GM12878 (cell line): ENCODE results near the gene SESN3. TPM values are rescaled to one million over a fixed set of nuclear protein-coding genes. Genes with fewer than 3 reads are reported as not detected.
A peak's percentile ranks its signal among the peaks of the same experiment; 100 is the strongest.

ENCODE experiments used
- ATAC-seq: fragments of 200-7000 bp; cut with Tn5 transposase; 3 replicates; pipeline ENCODE4 v1.9.1; 2020; ENCODE audit warnings: mild to moderate bottlenecking, moderate library complexity
- BruUV-seq: library from RNA; stranded (reverse); fragments of 400-500 nt; replicated peaks from 2 replicates; lab custom pipeline; 2021; lab: Mats Ljungman, UMichigan
- CTCF ChIA-PET: fragments of 300-600 bp; sonication (Branson Sonifier 250); formaldehyde crosslinking; extraction: SDS; loops from one replicate; lab custom pipeline; 2021; ENCODE audit warnings: inconsistent platforms; lab: Yijun Ruan, JAX
- POLR2A ChIA-PET: fragments of 350-600 bp; formaldehyde crosslinking; extraction: SDS; loops from one replicate; lab custom pipeline; 2021; ENCODE audit warnings: inconsistent platforms; lab: Charles Lee
- RAD21 ChIA-PET: fragments of 300-600 bp; sonication (Branson Sonifier 250); formaldehyde crosslinking; loops from one replicate; lab custom pipeline; 2023; ENCODE audit warnings: antibody characterized with exemption; ENCODE audit not compliant: unreplicated experiment; lab: Charles Lee
- SMC1A ChIA-PET: fragments of 300-600 bp; sonication (Branson Sonifier 250); formaldehyde crosslinking; loops from one replicate; lab custom pipeline; 2023; ENCODE audit not compliant: unreplicated experiment, uncharacterized antibody; lab: Charles Lee
- DNase-seq: peaks from one replicate; pipeline ENCODE4 v3.0.0-alpha.2; 2011; ENCODE audit warnings: low read depth, low spot score
- FAIRE-seq: peaks from 3 replicates; lab custom pipeline; 2011; peaks lifted over from hg19 to GRCh38; lab: Jason Lieb, UNC
- H2AFZ ChIP-seq: 2 replicates; pipeline ENCODE4 v1.6.0; 2011; ENCODE audit warnings: low read depth, low read length, control low read depth; ENCODE audit not compliant: control insufficient read depth
- H3K27ac ChIP-seq: 2 replicates; pipeline ENCODE4 v1.5.1; 2011; ENCODE audit warnings: control low read depth; ENCODE audit not compliant: control insufficient read depth, insufficient read depth
- H3K27me3 ChIP-seq, 2 experiments: replicated peaks in 1 of 2; 2 replicates each; pipeline versions ENCODE4 v1.6.0 to v1.6.1; 2011; ENCODE audit warnings: low read length in 1 of 2; ENCODE audit not compliant: control insufficient read depth in 2 of 2, insufficient read depth in 2 of 2
- H3K36me3 ChIP-seq, 2 experiments: 2 replicates each; pipeline ENCODE4 v1.5.1; 2011; ENCODE audit warnings: low read length in 1 of 2; ENCODE audit not compliant: control insufficient read depth in 2 of 2, insufficient read depth in 2 of 2
- H3K4me1 ChIP-seq: 2 replicates; pipeline ENCODE4 v1.6.1; 2011; ENCODE audit warnings: mild to moderate bottlenecking, low read length, moderate library complexity, mixed read lengths; ENCODE audit not compliant: control insufficient read depth, insufficient read depth
- H3K4me2 ChIP-seq: 2 replicates; pipeline ENCODE4 v1.6.0; 2011; ENCODE audit warnings: control low read depth; ENCODE audit not compliant: control insufficient read depth, insufficient read depth
- H3K4me3 ChIP-seq: fragments of 200-600 bp; sonication (generic); 2 replicates; pipeline ENCODE4 v1.5.1; 2016
- H3K79me2 ChIP-seq: 2 replicates; pipeline ENCODE4 v1.6.0; 2011; ENCODE audit warnings: low read length; ENCODE audit not compliant: control insufficient read depth, insufficient read depth
- H3K9ac ChIP-seq: 2 replicates; pipeline ENCODE4 v1.8.0; 2011; ENCODE audit warnings: low read length, control low read depth, mixed read lengths; ENCODE audit not compliant: control insufficient read depth, insufficient read depth
- H3K9me3 ChIP-seq: replicated peaks from 3 replicates; pipeline ENCODE4 v1.5.1; 2011; ENCODE audit warnings: mild to moderate bottlenecking, low read length; ENCODE audit not compliant: control insufficient read depth, insufficient read depth
- H4K20me1 ChIP-seq: 2 replicates; pipeline ENCODE4 v1.6.0; 2011; ENCODE audit not compliant: control insufficient read depth, insufficient read depth
- RAD21 ChIP-seq: IDR thresholded peaks from 2 replicates; pipeline ENCODE4 v1.6.1; 2011; ENCODE audit warnings: mild to moderate bottlenecking, low read depth, low read length, moderate library complexity; ENCODE audit not compliant: insufficient read depth
- SMC3 ChIP-seq: IDR thresholded peaks from 2 replicates; pipeline ENCODE4 v1.6.1; 2011; ENCODE audit warnings: low read length, improper control_type of control experiment, borderline replicate concordance
- WGBS: methylation state at CpG from one replicate; pipeline ENCODE4 v1.1.6; 2016; ENCODE audit warnings: low lambda C conversion rate; ENCODE audit not compliant: insufficient replicate concordance, insufficient coverage; ENCODE audit errors: missing lambda C conversion rate; 5-methylcytosine and 5-hydroxymethylcytosine counted together
- in situ Hi-C: fragments of 300-500 bp; cut with MboI; formaldehyde crosslinking; loops from 9 replicates; pipeline ENCODE4 v1.14.3; 2018; ENCODE audit warnings: mixed read lengths
- intact Hi-C: fragments of 100-400 bp; cut with micrococcal nuclease; formaldehyde crosslinking; loops from one replicate; pipeline ENCODE4 v1.14.2; 2022; ENCODE audit not compliant: unreplicated experiment
- polyA plus RNA-seq, 11 experiments: library from polyadenylated mRNA; depleted of rRNA in 4 of 11; unstranded in 6 of 11; stranded (reverse) in 5 of 11; fragments of >200 nt; fragmentation: Nextera tagmentation in 4 of 11; fragmentation: Illumina TruSeq in 1 of 11; extraction: Ambion mirVana in 4 of 11; extraction: Trizol in 1 of 11; gene quantifications; 1 replicate in 1 of 11; 2 replicates in 10 of 11; pipeline versions ENCODE4 v1.2.1 to v1.2.3, GENCODE V29; 2011 to 2016; ENCODE audit warnings: inconsistent platforms in 2 of 11, missing spikeins in 2 of 11, low read depth in 1 of 11
- total RNA-seq, 4 experiments: library from RNA; depleted of rRNA in 3 of 4; stranded (reverse); fragments of >200 nt in 3 of 4; fragmentation: Illumina TruSeq in 1 of 4; extraction: Trizol in 1 of 4; gene quantifications; 2 replicates each; pipeline versions ENCODE4 v1.2.1 to v1.2.3, GENCODE V29; 2013 to 2021
- TF ChIP-seq, protein P1 (sequence below): fragments of 450-650 bp; IDR thresholded peaks from 2 replicates; pipeline ENCODE4 v1.6.1; 2018; ENCODE audit warnings: borderline replicate concordance, mild to moderate bottlenecking; ENCODE audit not compliant: partially characterized antibody
- TF ChIP-seq, protein P2 (sequence below), 3 experiments: IDR thresholded peaks in 2 of 3; conservative IDR thresholded peaks in 1 of 3; 2 replicates each; pipeline ENCODE4 v1.5.1; 2011; ENCODE audit warnings: low read depth in 3 of 3, low read length in 3 of 3, mild to moderate bottlenecking in 3 of 3, control low read depth in 2 of 3, moderate library complexity in 2 of 3, inconsistent platforms in 1 of 3, mixed read lengths in 1 of 3; ENCODE audit not compliant: control insufficient read depth in 2 of 3, insufficient read depth in 1 of 3; ENCODE audit errors: extremely low read depth in 1 of 3

The SESN3 gene
- total and polyA plus RNA-seq, 10 of the 15 experiments (the other 5 are each of a cell fraction or from before 2014, with no cell fraction given) = 0.64 to 6.7 (median 3.0) TPM

DNA sequence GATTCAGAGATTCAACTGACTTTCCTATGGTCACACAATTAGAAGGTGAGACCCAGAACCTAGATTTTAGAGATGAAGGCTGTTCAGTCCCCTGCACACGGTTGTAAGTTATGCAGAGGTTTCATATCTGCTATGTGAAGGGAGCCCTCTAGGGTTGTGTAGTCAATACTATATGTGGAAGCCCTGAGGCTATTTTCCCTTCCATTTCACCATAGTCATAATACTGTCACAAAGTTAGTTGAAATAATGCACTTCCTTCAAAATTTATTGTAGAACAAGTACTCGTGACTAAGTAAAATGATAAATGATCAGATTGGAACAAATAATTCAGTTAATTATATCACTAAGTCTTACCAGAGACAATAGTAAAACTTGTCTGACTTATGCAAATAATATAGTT is 92.6 kb downstream of the SESN3 start:
- no peak for FAIRE-seq
- ChIA-PET POLR2A (interaction anchor here (1.1 to 1.7 kb wide), 2 partner anchors 65 to 70 kb away, joined by 4 read pairs; no protein-coding TSS in a partner anchor), SMC1A (interaction anchor here (0.9 to 8.3 kb wide), 7 partner anchors 41 to 165 kb away, joined by 3 to 170 read pairs (median 6); partner anchors contain the start of genes CWC15, ENDOD1, KDM4D and SRSF8), RAD21 (interaction anchor here (0.9 to 8.0 kb wide), 5 partner anchors 41 to 170 kb away, joined by 3 to 110 read pairs (median 4); partner anchors contain the start of gene SRSF8), CTCF (interaction anchor here (0.7 to 24.1 kb wide), 13 partner anchors 10 to 516 kb away, joined by 3 to 459 read pairs (median 5); partner anchors contain the start of gene SRSF8)
- no peaks in the 10 kb centered on the region for H3K36me3 ChIP-seq
- H3K4me2 ChIP-seq = no peak overlapping the region
- peak; percentile 97 for ATAC-seq
- 0 out of 4 replicates have a peak, but pooled peaks cover 0 to 2% of the 10 kb centered on the region in 2 experiments for H3K27me3 ChIP-seq
- H4K20me1 ChIP-seq = no peaks in the 10 kb centered on the region
- H3K4me3 ChIP-seq = no peak overlapping the region
- H3K4me1 ChIP-seq = no peaks in the 10 kb centered on the region
- no TSS peak for BruUV-seq
- 0% methylated on average over 2 of the region's 2 CpGs for WGBS
- no peaks in the 10 kb centered on the region for H3K9me3 ChIP-seq
- H3K9ac ChIP-seq = no peak overlapping the region
- in situ Hi-C loops (no loop called here), intact Hi-C loops (loop anchor here (1.0 to 5.0 kb wide), 2 partner anchors 69 to 516 kb away; no protein-coding TSS in a partner anchor)
- TF ChIP-seq, protein P1, sequence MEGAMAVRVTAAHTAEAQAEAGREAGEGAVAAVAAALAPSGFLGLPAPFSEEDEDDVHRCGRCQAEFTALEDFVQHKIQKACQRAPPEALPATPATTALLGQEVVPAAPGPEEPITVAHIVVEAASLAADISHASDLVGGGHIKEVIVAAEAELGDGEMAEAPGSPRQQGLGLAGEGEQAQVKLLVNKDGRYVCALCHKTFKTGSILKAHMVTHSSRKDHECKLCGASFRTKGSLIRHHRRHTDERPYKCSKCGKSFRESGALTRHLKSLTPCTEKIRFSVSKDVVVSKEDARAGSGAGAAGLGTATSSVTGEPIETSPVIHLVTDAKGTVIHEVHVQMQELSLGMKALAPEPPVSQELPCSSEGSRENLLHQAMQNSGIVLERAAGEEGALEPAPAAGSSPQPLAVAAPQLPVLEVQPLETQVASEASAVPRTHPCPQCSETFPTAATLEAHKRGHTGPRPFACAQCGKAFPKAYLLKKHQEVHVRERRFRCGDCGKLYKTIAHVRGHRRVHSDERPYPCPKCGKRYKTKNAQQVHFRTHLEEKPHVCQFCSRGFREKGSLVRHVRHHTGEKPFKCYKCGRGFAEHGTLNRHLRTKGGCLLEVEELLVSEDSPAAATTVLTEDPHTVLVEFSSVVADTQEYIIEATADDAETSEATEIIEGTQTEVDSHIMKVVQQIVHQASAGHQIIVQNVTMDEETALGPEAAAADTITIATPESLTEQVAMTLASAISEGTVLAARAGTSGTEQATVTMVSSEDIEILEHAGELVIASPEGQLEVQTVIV = no peak
- TF ChIP-seq SMC3 (peak; percentile 58; the same call in 1 of the 2 replicates), RAD21 (peak; percentile 84)
- TF ChIP-seq, protein P2, sequence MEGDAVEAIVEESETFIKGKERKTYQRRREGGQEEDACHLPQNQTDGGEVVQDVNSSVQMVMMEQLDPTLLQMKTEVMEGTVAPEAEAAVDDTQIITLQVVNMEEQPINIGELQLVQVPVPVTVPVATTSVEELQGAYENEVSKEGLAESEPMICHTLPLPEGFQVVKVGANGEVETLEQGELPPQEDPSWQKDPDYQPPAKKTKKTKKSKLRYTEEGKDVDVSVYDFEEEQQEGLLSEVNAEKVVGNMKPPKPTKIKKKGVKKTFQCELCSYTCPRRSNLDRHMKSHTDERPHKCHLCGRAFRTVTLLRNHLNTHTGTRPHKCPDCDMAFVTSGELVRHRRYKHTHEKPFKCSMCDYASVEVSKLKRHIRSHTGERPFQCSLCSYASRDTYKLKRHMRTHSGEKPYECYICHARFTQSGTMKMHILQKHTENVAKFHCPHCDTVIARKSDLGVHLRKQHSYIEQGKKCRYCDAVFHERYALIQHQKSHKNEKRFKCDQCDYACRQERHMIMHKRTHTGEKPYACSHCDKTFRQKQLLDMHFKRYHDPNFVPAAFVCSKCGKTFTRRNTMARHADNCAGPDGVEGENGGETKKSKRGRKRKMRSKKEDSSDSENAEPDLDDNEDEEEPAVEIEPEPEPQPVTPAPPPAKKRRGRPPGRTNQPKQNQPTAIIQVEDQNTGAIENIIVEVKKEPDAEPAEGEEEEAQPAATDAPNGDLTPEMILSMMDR (IDR thresholded peaks at IDR 0.05 in 2 of 3, conservative IDR thresholded peaks at IDR 0.05 in 1 of 3; ENCODE audit: control insufficient read depth in 2 of 3, extremely low read depth in 1 of 3, insufficient read depth in 1 of 3, low read depth in 3 of 3, low read length in 3 of 3) = peak; percentile 36 to 65 (median 45); a peak in 5 of 6 replicates
- no peak for DNase-seq
- H2AFZ ChIP-seq = no peak overlapping the region
- H3K27ac ChIP-seq = no peak overlapping the region
- H3K79me2 ChIP-seq = no peaks in the 10 kb centered on the region
